Esophagus muscularis mucosa (tissue), 3 donors: ENCODE data around the gene DDA1.

Experiments used
- CTCF ChIP-seq, 3 experiments: fragments of 200-600 bp in 2 of 3; fragments of 450-650 bp in 1 of 3; sonication (generic) in 2 of 3; IDR thresholded peaks; one replicate each; pipeline ENCODE4 v1.5.1; 2017 to 2019; ENCODE audit warnings: antibody characterized with exemption in 3 of 3, mild to moderate bottlenecking in 2 of 3, moderate library complexity in 1 of 3
- EP300 ChIP-seq: sonication (generic); formaldehyde crosslinking; IDR thresholded peaks from one replicate; pipeline ENCODE4 v1.6.1; 2017; ENCODE audit warnings: antibody characterized with exemption

- TF ChIP-seq CTCF (IDR thresholded peaks at IDR 0.05) = no peak
- no peak for TF ChIP-seq EP300
These were observed 42.6 kb downstream of the DDA1 start for GRCh38 chr19:17351815-17352435.
